ENCODE results near the gene KCNIP1.

DNA sequence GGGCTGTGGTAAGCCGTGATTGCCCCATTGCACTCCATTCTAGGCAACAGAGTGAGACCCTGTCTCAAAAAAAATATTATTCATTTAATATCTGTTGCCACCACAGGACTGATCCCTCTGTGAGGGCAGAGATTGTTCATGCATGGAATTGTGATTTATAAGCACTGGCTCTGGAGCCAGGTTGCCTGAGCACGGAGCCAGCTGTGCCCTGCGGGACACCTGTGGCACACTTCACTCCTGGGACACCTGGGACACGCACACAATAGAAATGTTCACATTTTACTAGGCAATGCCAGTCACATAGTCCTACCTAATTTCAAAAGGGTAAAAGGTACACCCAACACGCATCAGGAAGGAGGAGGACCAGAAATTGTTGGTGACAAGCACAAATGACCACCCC lies 196.7 kb downstream of the KCNIP1 start:
- TF ChIP-seq, protein P1, sequence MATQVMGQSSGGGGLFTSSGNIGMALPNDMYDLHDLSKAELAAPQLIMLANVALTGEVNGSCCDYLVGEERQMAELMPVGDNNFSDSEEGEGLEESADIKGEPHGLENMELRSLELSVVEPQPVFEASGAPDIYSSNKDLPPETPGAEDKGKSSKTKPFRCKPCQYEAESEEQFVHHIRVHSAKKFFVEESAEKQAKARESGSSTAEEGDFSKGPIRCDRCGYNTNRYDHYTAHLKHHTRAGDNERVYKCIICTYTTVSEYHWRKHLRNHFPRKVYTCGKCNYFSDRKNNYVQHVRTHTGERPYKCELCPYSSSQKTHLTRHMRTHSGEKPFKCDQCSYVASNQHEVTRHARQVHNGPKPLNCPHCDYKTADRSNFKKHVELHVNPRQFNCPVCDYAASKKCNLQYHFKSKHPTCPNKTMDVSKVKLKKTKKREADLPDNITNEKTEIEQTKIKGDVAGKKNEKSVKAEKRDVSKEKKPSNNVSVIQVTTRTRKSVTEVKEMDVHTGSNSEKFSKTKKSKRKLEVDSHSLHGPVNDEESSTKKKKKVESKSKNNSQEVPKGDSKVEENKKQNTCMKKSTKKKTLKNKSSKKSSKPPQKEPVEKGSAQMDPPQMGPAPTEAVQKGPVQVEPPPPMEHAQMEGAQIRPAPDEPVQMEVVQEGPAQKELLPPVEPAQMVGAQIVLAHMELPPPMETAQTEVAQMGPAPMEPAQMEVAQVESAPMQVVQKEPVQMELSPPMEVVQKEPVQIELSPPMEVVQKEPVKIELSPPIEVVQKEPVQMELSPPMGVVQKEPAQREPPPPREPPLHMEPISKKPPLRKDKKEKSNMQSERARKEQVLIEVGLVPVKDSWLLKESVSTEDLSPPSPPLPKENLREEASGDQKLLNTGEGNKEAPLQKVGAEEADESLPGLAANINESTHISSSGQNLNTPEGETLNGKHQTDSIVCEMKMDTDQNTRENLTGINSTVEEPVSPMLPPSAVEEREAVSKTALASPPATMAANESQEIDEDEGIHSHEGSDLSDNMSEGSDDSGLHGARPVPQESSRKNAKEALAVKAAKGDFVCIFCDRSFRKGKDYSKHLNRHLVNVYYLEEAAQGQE (IDR thresholded peaks at IDR 0.05; ENCODE audit: low read depth) = no peak
- no peak for TF ChIP-seq EGR1 (IDR thresholded peaks at IDR 0.05)
- TF ChIP-seq FOXM1 (IDR thresholded peaks at IDR 0.05; ENCODE audit: borderline replicate concordance, low read depth) = no peak
- peak; percentile 35; the same call in 1 of the 2 replicates for TF ChIP-seq EP300 (IDR thresholded peaks at IDR 0.05; ENCODE audit: borderline replicate concordance)
- TF ChIP-seq CEBPB (IDR thresholded peaks at IDR 0.05) = no peak
- TF ChIP-seq RAD21 (IDR thresholded peaks at IDR 0.05; ENCODE audit: low read depth) = no peak

Data from Ishikawa (cell line).